Effector memory CD4-positive, alpha-beta T cell (primary cell): ENCODE results near the gene EPHA1.

Experiments used
- DNase-seq, 3 donors: peaks; one replicate each; pipeline ENCODE4 v3.0.0-alpha.2; 2020
- H3K27ac ChIP-seq: 2 replicates; pipeline ENCODE4 v1.7.0; 2013; ENCODE audit warnings: mild to moderate bottlenecking, low read length, moderate library complexity; ENCODE audit not compliant: insufficient read depth, poor library complexity, severe bottlenecking
- H3K27me3 ChIP-seq: replicated peaks from 2 replicates; pipeline ENCODE4 v1.7.0; 2013; ENCODE audit warnings: mild to moderate bottlenecking, low read length; ENCODE audit not compliant: insufficient read depth, control insufficient read depth, poor library complexity, severe bottlenecking
- H3K36me3 ChIP-seq: 2 replicates; pipeline ENCODE4 v1.7.0; 2013; ENCODE audit warnings: mild to moderate bottlenecking, low read length, moderate library complexity; ENCODE audit not compliant: control insufficient read depth, insufficient read depth
- H3K4me1 ChIP-seq: 2 replicates; pipeline ENCODE4 v1.7.0; 2013; ENCODE audit warnings: low read length, mild to moderate bottlenecking; ENCODE audit not compliant: control insufficient read depth, insufficient read depth, poor library complexity, severe bottlenecking
- H3K4me3 ChIP-seq: 2 replicates; pipeline ENCODE4 v1.7.0; 2013; ENCODE audit warnings: low read length, low read depth, mild to moderate bottlenecking; ENCODE audit not compliant: insufficient read depth, poor library complexity, severe bottlenecking
- H3K9me3 ChIP-seq: 2 replicates; pipeline ENCODE4 v1.7.0; 2013; ENCODE audit warnings: mild to moderate bottlenecking, low read length, moderate library complexity; ENCODE audit not compliant: control insufficient read depth

The EPHA1 gene

GRCh38 chr7:143449793-143450192, 41.1 kb upstream of the EPHA1 start:
- no peak for DNase-seq
- H3K4me3 ChIP-seq: no peak overlapping the region
- H3K9me3 ChIP-seq: no peaks in the 10 kb centered on the region
- H3K27ac ChIP-seq: no peak overlapping the region
- no peaks in the 10 kb centered on the region for H3K36me3 ChIP-seq
- H3K4me1 ChIP-seq: no peaks in the 10 kb centered on the region
- peaks cover 3% of the 10 kb centered on the region for H3K27me3 ChIP-seq

DNA sequence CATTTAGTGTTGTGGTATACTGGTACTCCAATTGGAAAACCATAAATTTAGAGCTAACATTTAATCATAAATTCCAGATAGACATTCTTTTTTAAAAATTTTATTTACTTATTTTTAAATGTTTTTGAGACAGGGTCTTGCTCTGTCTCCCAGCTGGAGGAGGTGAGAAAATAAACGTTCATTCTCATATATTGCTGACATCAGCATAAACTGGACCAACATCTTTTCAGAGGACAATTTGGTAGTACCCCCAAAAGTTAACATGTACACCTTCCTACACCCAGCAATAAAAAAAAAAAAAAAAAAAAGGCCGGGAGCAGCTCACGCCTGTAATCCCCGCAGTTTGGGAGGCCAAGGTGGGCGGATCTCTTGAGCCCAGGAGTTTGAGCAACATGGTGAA, 39.8 kb upstream of the EPHA1 start:
- Histone ChIP-seq H3K27ac (no peak overlapping the region), H3K4me3 (no peak overlapping the region)

GRCh38 chr7:143447466-143447865, 38.8 kb upstream of the EPHA1 start:
- no peak overlapping the region for H3K4me3 ChIP-seq
- H3K27ac ChIP-seq: no peak overlapping the region
- DNase-seq: no peak
- no peaks in the 10 kb centered on the region for H3K4me1 ChIP-seq
- H3K9me3 ChIP-seq: no peaks in the 10 kb centered on the region
- H3K27me3 ChIP-seq: peaks cover 3% of the 10 kb centered on the region
- H3K36me3 ChIP-seq: peaks cover 5% of the 10 kb centered on the region

More for the DNA sequence above, 39.8 kb upstream of the EPHA1 start:
- Histone ChIP-seq H3K4me1 (no peaks in the 10 kb centered on the region), H3K27me3 (peaks cover 3% of the 10 kb centered on the region), H3K9me3 (no peaks in the 10 kb centered on the region), H3K36me3 (peaks cover 5% of the 10 kb centered on the region)
- no peak for DNase-seq

- Histone ChIP-seq H3K4me1 (no peaks in the 10 kb centered on the region), H3K4me3 (no peak overlapping the region), H3K9me3 (no peaks in the 10 kb centered on the region), H3K27ac (no peak overlapping the region), H3K36me3 (peaks cover 5% of the 10 kb centered on the region), H3K27me3 (peaks cover 3% of the 10 kb centered on the region)
- no peak for DNase-seq
Measured at GRCh38 chr7:143444785-143445184, 36.1 kb upstream of the EPHA1 start.

DNA sequence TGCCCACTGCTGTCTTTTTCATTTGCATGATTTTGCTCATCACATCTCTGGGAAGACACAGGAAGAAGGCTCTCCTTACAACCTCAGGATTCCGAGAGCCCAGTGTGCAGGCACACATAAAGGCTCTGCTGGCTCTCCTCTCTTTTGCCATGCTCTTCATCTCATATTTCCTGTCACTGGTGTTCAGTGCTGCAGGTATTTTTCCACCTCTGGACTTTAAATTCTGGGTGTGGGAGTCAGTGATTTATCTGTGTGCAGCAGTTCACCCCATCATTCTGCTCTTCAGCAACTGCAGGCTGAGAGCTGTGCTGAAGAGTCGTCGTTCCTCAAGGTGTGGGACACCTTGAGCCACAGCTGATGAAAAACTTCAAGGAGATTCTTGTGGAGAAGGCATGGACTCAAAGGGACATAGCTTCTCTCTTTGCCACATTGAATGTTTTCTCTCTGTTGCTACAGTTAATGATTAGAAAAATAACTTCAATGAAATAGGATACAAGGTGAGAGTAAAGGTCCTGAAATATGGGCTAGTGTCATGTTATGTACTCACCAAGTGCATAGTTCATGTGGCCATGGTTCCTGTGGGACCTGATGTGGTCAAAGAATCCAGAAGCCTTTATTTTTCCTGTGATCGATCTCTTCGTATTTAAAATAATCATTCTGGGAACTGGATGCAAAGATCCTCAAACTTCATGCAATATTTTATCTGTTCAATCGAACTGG, 35.6 kb upstream of the EPHA1 start:
- Histone ChIP-seq H3K27ac (no peak overlapping the region), H3K4me3 (no peak overlapping the region), H3K4me1 (no peaks in the 10 kb centered on the region), H3K9me3 (no peaks in the 10 kb centered on the region), H3K27me3 (peaks cover 3% of the 10 kb centered on the region), H3K36me3 (peaks cover 5% of the 10 kb centered on the region)
- no peak for DNase-seq

- DNase-seq: no peak
- Histone ChIP-seq H3K4me3 (no peak within 1 kb of the TSS), H3K27me3 (no peaks in the 10 kb centered on the region), H3K36me3 (peaks cover 5% of the 10 kb centered on the region), H3K9me3 (no peaks in the 10 kb centered on the region), H3K4me1 (no peaks in the 10 kb centered on the region), H3K27ac (no peak within 1 kb of the TSS)
Measured at GRCh38 chr7:143443153-143443552, 34.5 kb upstream of the EPHA1 start, which contains the start of gene TAS2R60. Gene TAS2R60, plus strand, starts transcription at chr7:143443453. Its CDS starts 0 bp downstream, at chr7:143443453.

DNA sequence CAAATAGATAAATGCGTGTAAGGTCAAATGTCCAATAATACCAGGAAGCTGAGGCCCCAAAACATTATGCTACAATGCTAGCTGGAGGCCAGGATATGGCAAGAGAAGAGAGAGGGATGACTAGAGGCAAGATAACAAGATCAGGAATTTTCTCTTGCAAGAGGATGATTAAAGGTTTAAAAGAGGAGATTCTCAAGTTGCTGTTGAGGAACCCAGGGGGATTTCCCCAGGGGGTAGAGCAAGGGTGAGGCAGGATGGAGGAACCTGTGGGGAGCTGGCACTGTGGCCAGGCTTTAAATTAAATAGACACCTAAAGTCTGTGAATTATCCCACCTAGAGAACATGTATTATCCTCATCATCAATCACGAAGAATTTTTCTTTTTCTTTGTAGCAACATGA, 31.2 kb upstream of the EPHA1 start:
- no peak for DNase-seq
- Histone ChIP-seq H3K4me3 (no peak overlapping the region), H3K27me3 (no peaks in the 10 kb centered on the region), H3K27ac (no peak overlapping the region), H3K9me3 (no peaks in the 10 kb centered on the region), H3K4me1 (no peaks in the 10 kb centered on the region), H3K36me3 (peaks cover 5% of the 10 kb centered on the region)

DNA sequence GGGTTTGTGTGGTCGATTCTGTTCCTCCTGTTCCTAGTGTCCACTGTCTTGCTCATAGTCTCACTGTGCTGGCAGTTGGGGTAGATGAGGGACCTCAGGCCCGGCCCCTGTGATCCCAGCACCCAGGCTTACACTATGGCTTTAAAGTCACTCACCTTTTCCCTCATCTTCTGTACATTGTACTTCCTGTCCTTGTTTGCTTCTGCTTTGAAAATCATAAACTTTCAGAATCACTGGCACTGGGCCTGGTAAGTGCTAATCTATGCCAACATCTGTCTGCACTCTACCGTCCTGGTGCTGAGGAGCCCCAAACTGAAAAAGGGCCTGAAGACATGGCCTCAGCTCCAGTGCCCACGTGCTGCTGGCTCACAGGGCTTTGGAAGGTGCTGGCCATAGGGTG, 28.9 kb upstream of the EPHA1 start:
- Histone ChIP-seq H3K27me3 (no peaks in the 10 kb centered on the region), H3K4me3 (no peak overlapping the region), H3K9me3 (no peaks in the 10 kb centered on the region), H3K27ac (no peak overlapping the region), H3K36me3 (no peaks in the 10 kb centered on the region), H3K4me1 (no peaks in the 10 kb centered on the region)
- no peak for DNase-seq

DNA sequence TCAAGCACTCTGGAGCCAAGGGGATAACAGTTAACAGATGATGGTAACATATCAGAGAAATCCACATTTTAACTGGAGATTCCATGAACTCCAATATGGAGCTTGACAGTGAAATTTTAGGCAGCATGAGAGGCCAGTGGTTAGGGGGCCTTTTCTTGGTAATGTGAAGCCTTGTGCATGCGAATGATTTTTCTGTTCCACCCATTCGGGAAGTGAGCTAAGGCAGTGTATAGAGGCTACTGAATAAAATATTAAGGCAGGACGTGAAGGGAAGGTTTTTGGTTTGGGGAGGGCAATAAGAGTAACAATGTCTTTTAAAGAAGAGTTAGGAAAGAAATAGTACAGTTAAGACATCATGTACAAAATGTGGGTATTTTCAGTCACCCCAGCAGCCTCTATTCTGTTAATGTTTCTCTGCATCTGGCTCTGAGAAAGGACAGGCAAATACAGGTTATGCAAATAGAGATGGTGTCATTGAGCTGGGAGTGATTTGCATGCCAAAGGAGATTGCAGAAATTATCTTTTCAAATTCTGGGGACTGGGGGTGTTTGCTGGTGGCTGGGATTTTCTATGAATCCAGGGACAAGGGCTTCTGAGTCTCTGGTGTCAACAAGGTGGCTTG, 27.8 kb upstream of the EPHA1 start:
- H3K4me1 ChIP-seq: no peaks in the 10 kb centered on the region
- H3K36me3 ChIP-seq: no peaks in the 10 kb centered on the region
- H3K27me3 ChIP-seq: no peaks in the 10 kb centered on the region
- DNase-seq: no peak
- H3K9me3 ChIP-seq: no peaks in the 10 kb centered on the region
- H3K4me3 ChIP-seq: no peak overlapping the region
- no peak overlapping the region for H3K27ac ChIP-seq

GRCh38 chr7:143435266-143435665, 26.6 kb upstream of the EPHA1 start:
- no peak for DNase-seq
- Histone ChIP-seq H3K4me3 (no peak overlapping the region), H3K4me1 (no peaks in the 10 kb centered on the region), H3K27ac (no peak overlapping the region), H3K27me3 (no peaks in the 10 kb centered on the region), H3K9me3 (no peaks in the 10 kb centered on the region), H3K36me3 (no peaks in the 10 kb centered on the region)
